Medulla oblongata (tissue), 1 donor: ENCODE results near the gene PROZ.
A peak's percentile ranks its signal among the peaks of the same experiment; 100 is the strongest.

Experiments
- DNase-seq: peaks from one replicate; pipeline ENCODE4 v3.0.0-alpha.2; 2015; ENCODE audit errors: extremely low spot score

PROZ gene

DNA sequence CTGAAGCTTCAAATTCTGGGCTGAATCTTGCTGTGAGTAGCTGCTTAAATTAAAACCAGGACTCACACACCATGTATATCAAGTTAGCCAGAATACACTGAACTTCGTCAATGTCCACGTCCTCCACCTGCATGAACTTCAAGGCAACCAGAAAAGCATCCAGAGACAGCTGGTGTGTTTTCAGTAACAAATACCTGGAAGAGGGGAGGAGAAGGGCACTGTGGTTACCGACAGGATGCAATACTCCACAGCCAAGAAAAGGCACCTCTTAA is 20.4 kb downstream of the PROZ start:
- DNase-seq, result no peak

DNA sequence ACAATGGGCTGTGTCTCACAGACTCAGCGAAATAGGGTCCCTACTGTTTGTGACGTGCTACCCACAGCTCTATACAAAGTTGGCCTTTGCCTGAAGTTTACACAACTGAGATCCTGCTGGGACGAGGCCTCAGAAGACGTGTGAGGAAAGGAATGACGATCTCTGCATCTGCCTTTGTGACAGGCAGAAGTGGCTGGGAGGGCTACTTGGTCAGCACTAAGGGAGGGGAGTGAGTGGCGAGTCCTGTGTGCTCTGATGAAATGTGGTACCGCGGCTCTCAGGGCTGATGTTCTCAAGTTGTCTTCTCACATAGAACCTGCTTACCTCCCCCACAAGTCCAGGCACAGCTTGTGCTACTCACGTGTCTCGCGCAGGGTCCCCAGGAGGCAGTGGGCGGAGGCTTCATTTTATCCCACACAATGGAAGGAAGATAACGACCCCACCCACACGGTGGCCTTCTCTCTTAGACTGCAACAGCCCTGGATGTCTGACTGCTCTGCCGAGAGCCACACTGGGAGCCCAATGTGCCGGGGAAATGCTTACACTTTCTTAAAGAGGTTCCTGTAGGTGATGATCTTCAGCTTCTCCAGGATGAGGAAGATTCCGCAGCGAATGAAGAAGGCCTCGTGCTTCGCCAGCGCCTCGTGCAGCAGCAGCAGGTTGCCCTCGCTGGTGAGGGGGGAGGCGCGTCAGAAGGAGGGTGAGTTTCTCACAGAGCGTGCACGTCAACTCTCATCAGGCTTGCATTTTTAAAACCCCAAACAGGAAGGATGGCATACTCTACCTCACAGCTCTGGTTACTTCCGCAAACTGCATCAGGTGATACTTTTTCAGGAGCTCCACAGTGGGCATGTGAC is 21.2 kb downstream of the PROZ start:
- no peak for DNase-seq

DNA sequence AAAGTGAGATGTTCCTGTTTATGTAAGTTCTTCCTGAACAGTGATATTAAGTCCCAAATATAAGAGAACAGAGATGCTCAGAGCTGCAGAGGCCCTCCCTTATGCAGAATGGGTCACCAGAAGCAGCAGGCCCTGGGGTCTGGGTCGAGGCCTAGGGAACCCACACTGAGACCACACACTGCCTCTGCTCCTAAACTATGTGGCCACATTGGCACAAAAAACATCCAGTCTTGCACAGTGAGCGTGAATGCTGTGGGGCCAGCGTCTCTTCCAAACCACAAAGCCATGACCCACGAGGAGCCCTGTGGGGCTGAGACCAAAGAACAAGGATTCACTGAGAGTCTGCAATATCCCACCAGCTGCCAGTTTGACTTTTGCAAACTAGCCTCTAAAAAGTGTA is 23.6 kb downstream of the PROZ start:
- no peak for DNase-seq

DNA sequence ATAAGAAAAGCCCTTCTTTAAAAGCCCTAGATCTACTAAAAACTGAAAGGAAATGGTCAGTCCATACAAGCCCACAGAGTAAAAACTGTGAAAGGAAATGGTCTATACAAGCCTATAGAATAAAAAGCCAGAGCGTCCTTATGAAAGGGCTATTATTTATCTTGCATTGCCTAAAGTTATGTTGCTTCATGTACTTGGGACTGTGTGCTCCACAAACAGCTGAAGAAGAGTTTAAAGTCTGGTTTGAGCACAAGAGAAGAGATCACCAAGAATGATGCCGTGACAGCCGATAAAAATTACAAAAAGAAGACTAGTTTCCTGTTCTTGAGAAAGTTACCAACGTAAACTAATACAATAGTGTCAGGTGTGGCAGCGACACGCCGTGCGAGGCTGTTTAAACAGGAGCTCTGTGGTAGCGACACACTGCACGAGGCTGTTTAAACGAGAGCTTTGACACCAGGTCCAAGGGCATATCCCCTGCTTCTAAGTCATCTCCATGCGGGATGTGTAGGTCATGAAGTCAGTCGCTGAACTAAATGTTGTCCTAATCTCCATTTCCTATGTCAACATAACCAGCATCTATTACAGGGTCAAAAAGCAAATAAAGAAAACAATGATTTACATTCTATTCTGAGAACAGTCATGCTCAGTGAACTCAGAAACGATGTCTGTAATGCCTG is 25.1 kb downstream of the PROZ start:
- DNase-seq, result peak; percentile 9

DNA sequence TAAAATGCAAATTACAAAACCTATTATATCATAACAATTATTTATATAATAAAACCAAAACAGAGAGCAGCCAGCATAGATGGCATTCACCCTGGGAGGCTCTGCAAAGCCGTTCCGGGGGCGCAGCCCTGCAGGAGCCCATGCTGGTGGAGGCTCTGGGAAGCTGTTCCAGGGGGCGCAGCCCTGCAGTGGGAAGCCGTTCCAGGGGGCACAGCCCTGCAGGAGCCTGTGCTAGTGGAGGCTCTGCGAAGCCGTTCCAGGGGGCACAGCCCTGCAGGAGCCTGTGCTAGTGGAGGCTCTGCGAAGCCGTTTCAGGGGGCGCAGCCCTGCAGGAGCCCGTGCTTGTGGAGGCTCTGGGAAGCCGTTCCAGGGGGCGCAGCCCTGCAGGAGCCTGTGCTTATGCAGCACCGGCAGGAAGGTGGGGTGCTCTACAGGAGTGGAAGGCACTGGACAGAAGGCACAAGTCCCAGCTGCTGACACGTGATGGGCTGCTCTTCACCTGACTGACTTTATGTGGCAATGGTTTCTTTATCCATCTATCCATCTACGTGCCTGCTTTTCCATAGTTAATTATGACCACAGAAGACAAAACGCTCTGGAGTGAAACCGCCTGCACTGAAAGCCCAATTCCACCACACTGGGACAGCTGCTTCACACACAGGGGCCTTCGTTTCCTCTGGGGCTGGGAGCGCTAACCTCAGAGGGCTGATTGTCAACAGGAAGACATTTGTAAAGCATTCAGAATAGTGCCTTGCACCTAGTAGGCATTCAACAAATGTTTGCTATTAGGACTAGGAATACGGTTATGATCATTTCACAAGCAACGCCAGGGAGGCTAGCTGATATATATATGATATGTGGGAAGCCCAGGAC is 26.4 kb downstream of the PROZ start:
- no peak for DNase-seq

DNA sequence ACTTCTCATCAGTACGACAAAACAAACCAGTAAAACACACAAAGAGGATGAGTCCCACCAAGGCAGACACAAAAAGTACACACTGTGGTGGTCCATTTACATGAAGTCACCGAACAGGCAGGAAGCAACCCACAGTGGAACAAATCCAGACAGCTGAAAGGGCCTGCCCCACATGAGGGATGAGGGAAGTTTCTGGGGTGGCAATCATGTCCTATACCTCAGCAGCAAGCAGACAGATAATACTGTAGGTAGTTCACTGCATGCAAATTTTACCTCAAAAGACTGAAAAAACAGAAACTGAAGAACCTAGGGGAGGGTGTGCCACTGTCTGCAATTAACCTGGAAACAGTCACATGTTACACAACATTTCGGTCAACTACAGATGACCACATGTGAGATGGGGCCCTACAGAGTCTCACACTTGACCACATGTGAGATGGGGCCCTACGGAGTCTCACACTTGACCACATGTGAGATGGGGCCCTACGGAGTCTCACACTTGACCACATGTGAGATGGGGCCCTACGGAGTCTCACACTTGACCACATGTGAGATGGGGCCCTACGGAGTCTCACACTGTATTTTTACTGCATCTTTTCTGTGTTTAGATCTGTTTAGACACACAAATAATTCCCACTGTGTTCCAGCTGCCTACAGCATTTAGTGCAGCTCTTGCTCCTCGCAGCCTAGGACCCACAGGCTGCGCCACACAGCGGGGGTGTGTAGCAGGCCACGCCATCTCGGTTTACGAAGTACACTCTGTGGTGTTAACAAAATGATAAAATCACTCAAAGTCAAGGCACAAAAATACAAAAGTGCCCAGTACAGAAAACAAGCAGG is 27.8 kb downstream of the PROZ start:
- no peak for DNase-seq

DNA sequence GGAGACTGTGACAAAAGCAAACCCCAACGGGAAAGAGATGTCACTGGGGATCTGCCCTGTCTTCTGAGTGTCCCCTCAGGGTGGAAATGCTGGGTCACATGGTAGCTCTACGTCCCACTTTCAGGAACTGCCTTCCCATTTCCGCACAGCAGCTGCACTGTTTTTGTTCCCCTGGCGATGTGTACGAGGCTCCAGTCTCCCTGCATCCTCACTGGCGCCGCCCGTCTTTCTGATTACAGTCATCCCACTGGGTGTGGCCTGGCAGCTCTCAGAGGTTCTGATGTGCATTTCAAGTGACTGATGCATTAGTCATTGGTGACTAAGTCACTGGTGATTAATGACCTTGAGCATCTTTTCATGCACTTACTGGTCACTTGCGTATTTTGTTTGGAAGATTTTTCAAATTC is 28.8 kb downstream of the PROZ start:
- DNase-seq, result peak; percentile 56

DNA sequence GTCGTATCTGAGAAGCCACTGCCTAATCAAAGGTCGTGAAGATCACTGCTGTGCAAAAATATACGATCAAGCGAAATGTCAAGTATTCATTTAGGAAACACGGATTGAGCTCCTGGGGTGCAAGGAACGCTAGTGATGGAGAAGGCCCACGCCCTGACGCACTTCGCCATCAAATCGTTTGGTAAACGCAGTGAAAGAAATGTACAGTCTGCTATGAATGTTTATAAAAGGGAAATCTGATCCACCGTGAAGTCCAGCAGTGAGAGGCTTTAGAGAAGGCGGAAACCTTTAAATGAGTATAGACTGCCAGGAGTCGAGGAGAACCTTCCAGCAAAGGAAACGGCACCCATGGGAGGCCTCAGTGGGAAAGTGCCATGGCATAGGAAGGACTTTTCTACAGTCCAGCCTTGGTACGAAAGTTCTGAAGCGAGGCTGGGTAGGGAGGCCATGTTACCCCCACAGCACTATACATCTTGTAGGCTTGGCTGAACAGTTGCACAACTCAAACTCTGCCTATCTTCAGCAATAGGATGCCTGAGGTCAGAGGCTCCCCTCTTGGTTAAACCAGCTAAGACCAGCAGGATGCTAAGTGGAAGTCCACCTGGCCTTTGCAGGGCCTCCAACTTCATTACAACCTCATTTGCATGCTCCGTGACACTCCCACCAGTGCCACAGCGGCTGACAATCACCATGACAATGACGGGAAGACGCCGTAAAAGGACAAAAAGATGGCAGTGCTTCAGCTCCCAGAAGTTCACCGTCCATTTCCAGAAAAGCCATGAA is 29.6 kb downstream of the PROZ start:
- no peak for DNase-seq

DNA sequence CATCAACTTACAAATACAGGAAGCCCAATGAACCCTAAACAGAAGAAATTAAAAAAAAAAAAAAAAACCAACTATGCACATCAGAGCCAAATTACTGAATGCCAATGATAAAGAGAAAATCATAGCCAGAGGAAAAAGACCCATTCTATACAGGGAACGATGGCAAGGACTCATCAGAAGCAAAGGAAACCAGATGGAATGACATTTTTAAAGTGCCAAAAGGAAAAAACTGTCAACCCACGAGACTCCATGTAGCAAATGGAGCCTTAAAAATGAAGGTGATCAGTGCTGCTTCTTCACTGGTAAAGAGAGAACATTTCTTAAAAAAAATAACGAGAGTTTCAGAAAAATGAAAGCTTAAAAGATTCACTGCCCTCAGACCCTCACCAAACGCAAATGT is 31.7 kb downstream of the PROZ start:
- DNase-seq, result no peak

DNA sequence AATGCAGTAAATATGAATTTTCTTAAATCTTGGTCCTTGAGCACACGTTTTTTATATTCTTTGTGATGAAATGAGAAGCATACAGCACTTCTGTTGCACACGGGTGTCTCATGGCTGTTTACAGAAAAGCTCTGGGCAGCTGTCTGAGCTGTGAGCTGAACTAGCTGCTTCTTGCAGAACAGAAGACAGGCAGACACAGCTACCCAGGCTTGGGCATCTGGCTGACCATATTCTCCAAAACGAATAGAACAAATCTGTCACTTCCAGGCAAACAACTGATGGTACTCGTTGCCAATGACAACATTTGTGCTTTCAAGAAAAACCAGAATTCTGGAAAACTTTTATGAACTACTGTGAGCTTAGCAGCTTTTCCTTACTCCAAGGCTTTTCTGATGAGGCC is 33.8 kb downstream of the PROZ start:
- DNase-seq, result no peak

DNA sequence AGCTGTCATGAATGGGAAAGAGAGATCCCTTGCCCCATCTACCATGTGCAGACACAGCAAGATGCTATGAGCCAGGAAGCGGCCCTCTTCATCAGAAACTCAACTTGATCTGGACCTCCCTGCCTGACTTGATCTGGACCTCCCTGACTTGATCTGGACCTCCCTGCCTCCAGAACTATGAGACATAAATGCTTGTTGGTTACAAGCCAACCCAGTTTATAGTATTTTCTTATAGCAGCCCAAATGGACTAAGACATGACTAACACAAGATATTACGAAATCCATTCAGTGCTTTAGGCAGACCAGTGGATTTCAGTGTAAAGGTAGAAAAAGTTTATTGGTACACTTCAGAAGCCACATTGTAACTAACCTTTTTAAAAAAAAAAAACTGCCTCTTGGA is 34.5 kb downstream of the PROZ start:
- no peak for DNase-seq

DNA sequence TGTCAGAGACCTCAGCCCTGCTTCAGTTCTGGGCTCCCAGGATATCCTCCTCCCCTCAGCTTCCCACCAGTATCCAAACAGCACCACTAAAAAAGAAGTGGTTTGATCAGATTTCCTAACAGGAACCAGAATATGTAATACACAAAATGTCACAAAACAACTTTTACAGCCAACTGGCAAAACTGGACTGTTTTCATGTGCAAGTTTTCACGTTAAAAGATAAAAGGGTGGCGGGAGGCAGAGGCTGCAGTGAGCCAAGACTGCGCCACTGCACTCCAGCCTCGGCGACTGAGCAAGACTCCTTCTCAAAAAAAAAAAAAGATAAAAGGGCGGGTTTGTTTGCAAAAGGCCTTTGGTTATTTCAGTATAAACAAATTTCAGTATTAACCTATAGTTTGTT is 36.9 kb downstream of the PROZ start:
- DNase-seq, result no peak

DNA sequence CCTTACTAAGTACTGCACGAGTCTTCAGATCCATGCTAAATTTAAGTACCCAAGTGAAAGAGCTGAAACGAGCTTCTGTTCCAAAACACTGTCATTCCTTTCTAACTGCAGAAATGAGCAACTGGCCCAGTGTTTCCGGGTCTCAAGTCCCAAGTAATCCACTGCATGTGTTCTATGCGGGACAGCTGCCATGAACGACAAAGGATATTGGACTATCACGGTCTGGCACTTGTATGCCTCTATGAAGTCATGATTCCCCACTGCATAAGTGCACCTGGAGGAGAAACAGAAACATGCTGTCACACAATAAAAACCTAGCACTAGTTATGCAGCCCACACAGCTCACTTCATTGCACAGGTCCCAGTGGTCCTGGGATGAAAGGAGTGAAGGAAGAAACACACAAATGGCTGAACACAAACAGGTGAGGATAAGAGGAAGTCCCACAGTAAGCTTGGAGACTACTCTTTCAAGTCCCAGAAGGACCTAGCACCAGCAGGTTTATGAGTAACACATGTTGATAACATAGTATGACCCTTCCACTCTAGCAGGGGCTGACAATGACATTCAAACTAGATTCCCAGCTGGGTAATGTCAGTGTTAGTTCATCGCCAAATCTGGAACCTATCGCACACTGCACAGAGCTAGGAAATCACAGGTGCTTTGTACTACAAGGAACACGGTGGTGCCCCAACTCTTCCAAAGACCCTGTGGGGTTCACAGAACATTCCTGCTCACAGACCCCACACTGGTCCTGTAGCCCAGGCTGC is 38.7 kb downstream of the PROZ start:
- no peak for DNase-seq

DNA sequence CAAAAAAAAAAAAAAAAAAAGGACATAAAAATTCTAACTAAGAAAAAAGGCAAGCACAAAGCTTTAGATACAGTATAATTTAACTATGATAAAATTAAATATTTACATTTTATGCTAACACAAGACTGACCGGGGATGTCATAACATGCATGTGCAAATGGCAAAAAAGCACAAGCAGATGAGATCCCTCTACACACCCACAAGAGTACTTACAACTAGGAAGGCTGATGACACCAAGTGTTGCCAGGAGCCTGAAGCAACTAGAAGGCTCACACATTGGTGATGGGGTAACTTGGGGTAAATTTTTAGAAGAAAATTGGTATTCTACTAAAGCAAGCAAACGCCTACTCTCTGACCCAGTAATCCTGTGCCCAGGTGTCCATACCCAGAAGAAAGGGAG is 43.4 kb downstream of the PROZ start:
- no peak for DNase-seq

DNA sequence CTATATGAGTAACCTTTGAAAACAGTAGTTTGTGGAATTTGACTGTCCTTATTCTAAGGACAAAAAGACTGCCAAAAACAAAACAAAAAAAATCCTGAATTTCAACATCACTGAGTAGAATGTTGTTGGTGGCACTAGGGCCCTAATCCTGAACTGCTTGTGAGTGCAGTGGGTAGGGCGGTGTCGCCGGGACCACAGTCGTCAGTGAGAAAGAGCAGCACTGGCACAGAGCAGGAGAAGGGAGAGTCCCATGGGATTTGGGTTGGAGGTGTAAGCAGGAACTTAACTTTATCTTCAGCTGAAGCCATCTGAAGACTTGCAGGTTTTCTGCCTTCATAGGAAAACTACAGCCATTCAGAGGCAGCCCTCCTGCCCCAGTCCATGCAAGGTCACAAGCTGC is 44.5 kb downstream of the PROZ start:
- no peak for DNase-seq

DNA sequence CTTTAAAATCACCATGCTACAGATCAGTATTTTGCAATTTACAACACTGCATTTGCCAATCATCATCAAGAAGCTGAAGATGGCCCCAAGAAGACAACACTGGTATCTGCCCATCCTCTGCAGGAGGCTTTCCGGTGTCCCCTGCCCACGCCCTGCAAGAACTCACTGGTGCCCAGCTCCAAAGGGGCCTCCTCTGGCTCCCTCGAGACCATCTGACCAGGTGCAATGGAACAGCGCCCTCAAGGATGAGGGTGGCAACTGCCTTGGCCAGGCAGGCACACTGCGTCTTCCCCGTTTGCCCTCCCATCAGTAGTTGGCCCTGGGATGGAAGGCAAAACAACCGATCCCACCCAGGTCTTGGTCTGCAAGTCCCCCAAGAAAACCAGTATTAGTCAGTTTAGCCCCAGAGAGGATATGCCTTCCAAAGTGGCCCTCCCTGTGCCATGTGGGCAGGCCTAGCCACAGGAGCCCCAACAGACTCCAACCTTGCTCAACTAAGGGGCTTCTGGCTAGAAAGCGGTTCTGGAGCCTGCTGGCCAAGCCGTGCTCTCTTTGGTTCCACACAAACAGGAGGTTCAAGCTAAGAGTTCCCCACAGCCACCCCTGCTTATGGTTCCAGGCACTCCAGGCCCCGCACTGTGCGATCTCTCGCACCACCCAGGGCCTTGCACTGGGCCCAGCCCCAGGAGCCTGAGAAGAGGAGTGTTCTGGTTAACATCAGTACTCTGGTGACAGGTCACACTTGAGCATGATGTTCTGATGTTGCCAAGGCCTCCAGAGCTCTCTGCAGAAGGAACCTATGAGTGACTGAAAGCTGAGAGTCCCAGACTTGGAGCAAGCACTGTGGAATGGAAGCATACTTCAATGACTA is 45.3 kb downstream of the PROZ start:
- DNase-seq, result no peak

DNA sequence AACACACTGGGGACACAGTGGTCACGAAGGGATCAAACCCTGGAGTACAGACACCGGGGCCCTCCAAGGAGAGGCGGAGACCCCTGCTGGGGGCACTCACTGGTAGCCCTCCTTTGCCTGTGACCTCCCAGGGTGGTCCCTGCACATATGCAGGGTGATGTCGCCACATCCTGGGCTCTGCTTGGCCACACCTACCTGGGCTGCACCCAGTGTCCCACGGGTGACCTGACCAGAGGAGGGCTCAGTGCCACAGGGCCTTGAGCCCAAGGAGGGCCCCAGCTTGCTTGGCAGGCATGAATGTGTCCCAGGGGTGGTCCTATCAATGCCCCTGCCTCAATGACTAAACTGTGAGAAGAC is 45.9 kb downstream of the PROZ start:
- DNase-seq, result no peak

DNA sequence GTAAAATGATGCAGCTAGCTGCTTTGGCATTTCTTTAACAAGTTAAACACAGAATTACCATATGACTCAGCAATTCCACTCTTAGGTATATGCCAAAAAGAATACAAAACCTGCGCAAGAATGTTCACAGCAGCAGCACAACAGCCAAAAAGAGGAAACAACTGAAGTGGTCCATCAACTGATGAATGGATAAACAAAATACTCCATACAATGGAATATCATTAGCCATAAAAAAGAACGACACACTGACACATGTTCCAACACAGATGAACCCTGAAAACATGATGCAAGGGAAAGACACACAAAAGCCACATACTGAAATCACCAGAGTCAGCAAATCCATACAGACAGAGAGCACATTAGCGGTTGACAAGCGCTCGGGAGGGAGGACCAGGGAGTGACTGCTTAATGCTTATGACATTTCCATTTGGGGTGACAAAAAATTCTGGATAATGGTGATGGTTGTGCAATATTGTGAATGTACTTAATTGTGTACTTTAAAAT is 47.0 kb downstream of the PROZ start:
- DNase-seq, result no peak

DNA sequence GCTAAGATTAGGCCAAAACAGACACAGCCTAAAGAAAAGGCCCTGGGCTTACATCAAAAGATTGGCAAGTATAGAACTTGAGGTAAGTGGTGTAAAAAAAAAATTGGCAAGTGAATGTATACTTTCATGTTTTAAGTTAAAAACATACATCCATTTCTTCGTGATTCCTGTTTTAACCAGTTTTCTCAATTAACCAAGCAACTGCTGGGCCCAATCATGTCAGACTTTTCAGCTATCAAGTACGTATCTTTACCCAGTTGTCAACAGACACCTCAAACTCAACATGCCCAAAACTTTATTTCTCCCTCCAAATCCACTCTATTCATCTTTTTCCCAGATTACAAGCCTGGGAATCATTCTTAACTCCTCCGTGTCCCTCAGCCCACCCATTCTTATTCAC is 49.0 kb downstream of the PROZ start:
- DNase-seq, result no peak
